IPS-18c (cell line): Measurements from ENCODE around the gene POLD3.

Experiments
- H3K4me3 ChIP-seq: 2 replicates; pipeline ENCODE4 v1.7.0; 2013; ENCODE audit warnings: low read depth, mild to moderate bottlenecking, low read length, moderate library complexity; ENCODE audit not compliant: insufficient read depth
- H3K9me3 ChIP-seq: one replicate; pipeline ENCODE4 v1.6.1; 2013; ENCODE audit warnings: mild to moderate bottlenecking, low read length, moderate library complexity; ENCODE audit not compliant: control insufficient read depth, insufficient read depth

POLD3 gene, protein sequence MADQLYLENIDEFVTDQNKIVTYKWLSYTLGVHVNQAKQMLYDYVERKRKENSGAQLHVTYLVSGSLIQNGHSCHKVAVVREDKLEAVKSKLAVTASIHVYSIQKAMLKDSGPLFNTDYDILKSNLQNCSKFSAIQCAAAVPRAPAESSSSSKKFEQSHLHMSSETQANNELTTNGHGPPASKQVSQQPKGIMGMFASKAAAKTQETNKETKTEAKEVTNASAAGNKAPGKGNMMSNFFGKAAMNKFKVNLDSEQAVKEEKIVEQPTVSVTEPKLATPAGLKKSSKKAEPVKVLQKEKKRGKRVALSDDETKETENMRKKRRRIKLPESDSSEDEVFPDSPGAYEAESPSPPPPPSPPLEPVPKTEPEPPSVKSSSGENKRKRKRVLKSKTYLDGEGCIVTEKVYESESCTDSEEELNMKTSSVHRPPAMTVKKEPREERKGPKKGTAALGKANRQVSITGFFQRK

DNA sequence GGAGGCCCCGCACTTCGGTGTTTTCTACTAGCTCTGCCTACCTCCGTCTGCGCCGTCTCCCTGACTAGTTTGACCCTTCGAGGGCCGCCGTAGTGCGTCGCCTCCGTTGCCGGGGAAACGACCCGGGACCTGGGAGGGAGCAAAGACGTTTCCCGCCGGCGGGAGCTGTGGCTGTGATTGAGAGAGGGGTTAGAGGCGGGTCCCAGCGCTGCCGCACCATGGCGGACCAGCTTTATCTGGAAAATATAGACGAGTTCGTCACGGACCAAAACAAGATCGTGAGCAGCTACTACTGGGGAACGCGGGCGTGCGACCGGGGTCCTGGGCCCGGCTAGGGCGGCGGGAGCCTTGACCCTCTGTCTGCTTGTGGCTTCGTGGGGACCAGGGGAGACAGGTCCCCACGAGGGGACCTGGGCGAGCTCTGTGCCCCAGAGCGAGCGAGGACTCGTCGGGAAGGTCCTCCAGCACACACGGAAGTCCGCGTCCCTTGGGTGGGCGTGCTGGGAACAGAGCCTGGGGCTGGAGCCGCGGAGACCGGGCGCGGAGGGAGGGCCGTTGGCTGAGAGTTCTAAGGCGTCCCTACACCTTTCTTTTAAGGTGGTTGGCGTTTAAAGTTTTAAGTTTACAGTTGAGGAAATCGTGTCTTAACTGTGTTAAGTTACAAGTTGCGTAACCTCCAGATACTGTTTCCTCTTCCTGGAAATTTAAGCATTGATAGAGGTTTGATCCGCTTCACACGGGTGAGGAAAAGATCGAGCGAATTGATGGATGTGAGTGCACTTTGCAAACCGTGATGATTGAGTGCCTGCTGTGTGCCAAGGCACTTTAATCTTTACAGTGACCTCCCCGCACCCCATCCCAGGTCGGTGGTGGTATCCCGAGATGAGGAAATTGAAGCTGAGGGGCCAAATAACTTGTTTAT lies at the start of gene POLD3:
POLD3 (plus strand) TSS at position 142 of the 922 bp plus-strand sequence; CDS start at position 219, 77 bp downstream.
- H3K4me3 ChIP-seq, result peak within 1 kb of the TSS; percentile 100
- peaks cover 4% of the 10 kb centered on the region for H3K9me3 ChIP-seq

DNA sequence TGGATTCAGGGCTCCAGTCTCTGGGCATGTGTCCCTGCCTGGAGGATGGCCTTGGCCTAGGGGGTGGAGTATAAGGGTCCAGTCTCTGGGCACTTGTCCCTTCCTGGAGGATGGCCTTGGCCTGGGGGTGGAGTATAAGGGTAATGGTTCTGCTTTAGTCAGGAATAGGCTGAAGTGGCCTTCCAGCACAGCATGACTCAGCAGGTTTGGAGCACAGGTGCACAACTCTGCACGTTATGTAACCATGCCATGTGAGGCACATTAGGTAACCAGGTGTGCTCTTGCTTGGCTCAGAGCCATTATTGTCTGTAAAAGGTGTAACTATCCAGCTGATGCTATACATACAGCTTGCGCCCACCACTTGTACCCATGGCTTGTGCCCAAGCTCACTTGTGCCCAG lies 48.4 kb upstream of the POLD3 start:
- Histone ChIP-seq H3K9me3 (peaks cover 13% of the 10 kb centered on the region), H3K4me3 (no peak overlapping the region)

DNA sequence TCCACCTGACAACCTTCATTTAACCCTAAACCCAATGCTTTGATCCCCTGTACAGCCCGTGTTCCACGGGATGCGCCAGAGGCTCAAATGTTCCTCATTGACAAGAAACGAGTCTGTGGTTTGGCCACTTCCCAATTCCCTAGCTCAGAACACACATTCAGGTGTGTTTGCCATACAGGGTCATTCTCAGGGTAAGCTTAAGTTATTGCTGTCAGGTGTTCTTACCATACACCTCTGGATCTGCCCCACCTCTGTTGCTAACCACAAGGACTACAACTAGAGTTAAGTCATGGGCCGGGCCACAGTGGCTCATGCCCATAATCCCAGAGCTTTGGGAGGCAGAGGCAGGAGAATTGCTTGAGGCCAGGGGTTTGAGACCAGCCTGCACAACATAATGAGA lies 45.6 kb upstream of the POLD3 start:
- peaks cover 11% of the 10 kb centered on the region for H3K9me3 ChIP-seq
- H3K4me3 ChIP-seq, result no peak overlapping the region

DNA sequence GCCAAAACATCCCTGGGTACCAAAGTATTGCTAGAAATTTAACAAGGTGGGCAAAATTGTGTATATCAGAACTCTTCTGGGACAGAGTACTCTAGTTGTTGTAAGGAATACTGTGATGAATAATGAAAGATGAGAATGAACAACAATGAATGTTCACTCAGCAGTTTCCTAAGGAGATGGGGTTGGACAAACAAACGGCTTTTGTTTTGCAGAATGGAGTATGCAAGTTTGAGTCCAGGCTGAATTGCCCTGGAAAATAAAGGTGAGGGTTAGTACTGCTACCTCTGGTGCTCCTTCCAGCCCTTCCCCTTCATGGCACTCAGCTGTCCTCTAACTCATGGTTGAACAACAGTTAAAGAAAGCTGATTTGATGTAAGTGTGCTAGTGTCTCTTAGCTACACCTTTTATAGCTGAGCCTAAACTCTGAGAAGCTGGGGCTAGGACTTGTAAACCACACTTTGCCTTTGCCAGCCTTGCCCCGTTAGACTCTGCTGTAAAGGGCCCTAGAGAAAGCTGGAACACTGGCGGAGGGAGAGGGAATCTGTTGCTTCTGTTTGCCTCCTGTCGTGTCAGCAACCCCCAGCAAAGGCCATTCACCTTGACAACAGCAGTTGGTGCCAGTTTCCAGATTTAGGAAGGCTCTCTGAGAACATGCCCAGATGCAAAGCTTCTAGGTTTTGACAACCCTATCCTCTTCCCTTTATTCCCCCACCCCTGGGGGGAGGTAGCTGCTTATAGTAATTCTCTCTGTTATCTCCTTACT lies 41.2 kb upstream of the POLD3 start:
- Histone ChIP-seq H3K9me3 (no peaks in the 10 kb centered on the region), H3K4me3 (no peak overlapping the region)

DNA sequence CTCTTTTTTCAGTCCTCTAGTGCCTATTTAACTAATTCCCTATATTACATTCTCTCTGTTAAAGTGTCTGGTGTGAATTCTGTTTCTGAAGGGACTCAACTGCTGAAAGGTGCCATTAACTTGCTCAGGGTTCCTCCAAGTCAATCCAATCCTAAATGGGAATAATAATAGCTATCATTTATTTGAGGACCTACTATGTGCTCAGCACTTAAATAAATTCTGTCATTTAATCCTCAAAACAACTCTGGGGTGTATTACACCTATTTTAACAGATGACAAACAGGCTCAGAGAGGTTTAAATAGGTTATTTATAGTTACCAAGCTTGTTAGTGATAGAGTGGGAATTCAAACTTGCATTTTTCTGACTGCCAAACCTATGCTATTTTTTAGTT lies 40.6 kb upstream of the POLD3 start:
- Histone ChIP-seq H3K4me3 (no peak overlapping the region), H3K9me3 (no peaks in the 10 kb centered on the region)

DNA sequence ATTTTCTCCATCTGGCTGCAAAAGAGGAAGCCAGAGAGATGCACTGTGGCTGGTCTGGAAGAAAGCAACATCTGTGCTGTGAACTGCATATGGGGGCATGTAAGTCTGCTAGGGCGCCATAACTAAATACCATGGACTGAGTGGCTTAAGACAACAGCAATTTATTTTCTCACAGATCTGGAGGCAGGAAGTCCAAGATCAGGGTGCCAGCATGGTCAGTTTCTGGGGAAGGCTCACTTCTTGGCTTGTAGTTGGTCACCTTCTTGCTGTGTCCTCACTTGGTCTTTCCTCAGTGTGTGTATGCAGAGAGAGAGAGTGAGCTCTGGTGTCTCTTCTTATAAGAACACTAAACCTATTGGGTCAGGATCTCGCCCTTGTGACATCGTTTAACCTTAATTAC lies 34.9 kb upstream of the POLD3 start:
- H3K4me3 ChIP-seq, result no peak overlapping the region
- no peaks in the 10 kb centered on the region for H3K9me3 ChIP-seq

DNA sequence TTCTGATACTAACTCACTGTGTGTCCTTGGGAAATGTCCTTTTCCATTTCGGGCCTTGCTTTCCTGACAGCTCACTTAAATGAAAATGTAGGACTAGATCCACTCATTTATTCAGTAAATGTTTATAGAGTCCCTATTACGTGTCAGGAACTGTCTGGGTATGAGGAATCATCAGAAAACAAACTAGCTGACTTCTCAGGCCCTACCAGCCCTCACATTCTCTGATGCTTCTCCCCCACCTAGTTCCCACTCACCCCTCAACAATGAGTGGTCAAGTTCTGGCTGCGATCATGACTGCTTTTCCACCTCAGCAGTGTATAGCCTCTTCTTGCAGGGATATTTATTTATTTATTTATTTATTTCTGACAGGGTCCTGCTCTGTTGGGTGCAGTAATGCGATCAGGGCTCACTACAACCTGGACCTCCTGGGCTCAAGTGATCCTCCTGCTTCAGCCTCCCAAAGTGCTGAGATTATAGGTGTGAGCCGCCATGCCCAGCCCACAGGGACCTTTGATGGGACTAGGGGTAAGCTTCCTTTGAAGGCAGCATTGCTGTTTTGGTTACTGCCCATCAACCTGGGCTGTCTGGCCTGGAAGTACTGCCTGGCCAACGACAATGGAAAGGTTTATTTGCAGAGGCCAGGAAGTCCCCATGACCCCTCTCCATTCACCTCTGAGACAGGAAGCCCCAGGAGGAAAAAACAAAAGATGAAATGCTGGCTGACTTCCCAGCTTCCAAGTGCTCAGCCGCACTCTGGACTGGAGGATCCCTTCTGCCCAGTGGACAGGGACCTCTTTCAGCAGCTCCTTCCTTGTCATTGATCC lies 33.1 kb upstream of the POLD3 start:
- H3K9me3 ChIP-seq, result no peaks in the 10 kb centered on the region
- no peak overlapping the region for H3K4me3 ChIP-seq

DNA sequence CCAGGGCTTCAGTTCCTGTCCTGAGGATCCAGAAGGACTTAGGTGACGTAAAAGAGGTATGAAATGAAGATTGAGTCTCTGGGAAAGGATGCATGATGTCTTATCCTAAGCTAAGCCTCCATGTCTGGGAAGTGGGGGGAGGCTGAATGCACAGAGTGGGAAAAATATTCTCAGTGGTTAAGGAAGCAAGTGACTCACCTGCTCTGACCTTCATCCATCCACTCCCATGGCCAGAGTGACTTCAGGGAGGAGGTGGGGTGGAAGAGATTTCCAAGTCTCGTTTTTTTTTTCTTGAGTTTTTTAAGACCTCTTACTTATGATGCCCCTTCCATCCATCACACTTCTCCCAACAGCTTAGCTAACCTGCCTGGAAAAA lies 32.5 kb upstream of the POLD3 start:
- H3K4me3 ChIP-seq, result no peak overlapping the region
- no peaks in the 10 kb centered on the region for H3K9me3 ChIP-seq

DNA sequence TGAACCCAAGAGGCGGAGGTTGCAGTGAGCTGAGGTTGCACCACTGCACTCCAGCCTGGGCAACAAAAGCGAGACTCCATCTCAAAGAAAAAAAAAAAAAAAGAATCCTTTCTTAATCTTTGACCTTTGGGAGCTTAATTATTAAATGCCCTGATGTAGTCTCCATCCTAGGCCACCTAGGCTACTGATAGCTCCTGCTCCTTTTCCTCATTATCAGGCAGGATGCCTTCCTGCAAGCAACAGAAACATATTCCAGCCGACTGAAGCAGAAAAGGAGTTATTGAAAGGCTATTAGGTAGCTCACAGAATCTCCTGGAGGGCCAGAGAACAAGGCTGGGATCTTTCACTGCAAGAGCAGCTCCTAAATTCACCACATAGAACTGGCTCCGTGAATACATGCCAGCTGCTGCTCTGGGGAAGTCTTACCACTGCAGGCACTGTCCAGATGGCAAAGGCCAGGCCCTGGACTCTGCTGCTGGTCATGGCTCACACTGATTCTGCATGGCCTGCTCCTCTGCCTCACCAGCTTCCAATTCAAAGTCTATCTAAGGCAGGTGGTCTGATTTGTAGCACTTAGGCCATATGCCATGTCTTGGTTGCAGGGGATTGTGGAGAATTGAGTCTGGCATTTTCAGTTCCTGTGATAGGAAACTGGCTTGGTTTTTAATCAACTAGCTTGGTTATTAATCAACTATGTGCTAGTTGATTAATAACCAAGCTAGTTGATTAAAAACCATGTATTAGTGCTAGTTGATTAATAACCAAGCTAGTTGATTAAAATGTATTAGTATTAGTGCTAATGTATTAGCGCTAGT lies 26.0 kb upstream of the POLD3 start:
- H3K9me3 ChIP-seq, result no peaks in the 10 kb centered on the region
- H3K4me3 ChIP-seq, result no peak overlapping the region

DNA sequence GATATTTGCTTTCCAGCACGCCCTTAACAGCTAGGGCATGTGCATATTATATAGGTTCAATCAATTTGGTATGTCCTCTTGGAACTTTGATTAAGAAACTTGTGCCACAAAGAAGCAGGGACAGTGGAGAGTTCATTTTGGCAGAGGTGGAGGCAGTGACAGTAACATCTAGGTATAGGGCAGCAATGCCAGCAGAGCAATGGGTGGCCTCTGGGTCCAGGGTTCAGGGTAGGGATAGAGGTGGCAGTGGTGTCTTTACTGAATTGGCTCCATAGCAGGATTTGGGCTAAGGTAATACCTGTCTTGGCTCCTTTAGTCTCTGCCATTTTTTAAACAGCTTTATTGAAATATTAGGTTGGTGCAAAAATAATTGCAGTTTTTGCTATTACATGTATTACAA lies 24.4 kb upstream of the POLD3 start:
- Histone ChIP-seq H3K9me3 (no peaks in the 10 kb centered on the region), H3K4me3 (no peak overlapping the region)

DNA sequence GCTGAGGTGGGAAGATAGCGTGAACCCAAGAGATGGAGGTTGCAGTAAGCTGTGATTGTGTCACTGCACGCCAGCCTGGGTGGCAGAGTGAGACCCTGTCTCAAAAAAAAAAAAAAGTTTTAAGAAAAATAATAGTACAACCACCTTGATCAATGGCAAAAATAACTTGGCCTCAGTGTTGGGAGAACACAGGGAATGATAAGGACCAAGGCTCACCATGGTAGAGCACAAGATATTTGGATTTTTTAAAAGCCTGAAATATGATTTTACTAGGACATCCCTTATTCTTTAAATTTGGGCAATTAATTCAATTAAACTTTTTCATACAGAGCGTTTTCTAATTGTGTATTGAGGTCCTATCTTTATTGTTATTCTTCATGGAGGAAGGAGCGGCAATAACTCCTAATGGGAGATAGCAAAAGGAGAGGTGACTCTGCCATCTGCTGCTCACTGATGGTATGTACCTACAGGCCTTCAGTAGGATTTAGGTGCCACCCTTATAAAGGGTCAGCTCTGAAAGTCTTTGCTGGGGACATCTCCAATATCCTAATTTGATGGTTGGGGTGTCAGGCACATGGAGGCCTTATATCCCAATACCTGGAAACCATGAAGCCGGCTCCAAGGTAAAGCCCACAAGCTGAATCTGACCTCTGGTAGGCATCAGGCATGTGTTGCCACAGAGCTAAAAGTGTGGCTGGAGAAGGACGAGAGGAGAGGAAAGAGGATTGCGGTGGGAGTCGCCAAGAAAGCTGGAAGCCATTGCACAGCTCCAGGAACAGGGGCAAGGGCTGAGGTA lies 21.9 kb upstream of the POLD3 start:
- H3K4me3 ChIP-seq, result no peak overlapping the region

DNA sequence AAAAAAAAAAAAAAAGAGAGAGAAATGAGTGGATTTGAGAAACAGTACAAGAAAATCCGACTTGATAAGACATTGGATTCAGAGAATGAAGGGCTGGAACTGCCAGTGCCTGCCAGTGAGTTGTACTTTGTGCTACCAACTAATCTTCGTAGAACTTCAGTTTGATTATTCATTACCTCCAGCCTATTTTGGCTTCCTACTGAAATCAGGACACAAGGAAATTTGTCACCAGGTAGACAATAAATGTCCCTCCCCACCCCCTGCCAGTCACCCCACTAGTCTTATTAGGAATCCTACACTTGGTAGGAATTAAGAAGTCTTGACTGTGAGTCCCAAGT lies 21.4 kb upstream of the POLD3 start:
- no peaks in the 10 kb centered on the region for H3K9me3 ChIP-seq
- no peak overlapping the region for H3K4me3 ChIP-seq

More for the DNA sequence above, 21.9 kb upstream of the POLD3 start:
- no peaks in the 10 kb centered on the region for H3K9me3 ChIP-seq

DNA sequence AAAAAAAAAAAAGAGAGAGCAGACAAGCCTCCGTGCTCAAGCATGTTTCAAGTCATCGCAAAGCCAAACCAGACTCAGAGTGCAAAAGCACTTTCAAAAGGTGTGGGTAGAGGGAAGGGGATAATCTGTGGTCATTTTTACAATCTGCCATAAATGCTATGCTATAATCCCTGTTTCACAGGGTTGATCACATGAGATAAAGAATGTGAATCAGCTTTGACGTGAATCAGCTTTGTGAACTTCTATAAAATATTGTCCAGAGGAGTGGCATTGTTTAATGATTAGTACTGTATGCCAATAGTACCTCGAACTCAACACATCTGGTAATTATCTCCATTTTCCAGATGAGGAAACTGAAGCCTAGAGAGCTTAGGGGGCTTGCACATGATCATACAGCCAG lies 20.0 kb upstream of the POLD3 start:
- H3K4me3 ChIP-seq, result no peak overlapping the region
- H3K9me3 ChIP-seq, result peaks cover 1% of the 10 kb centered on the region

DNA sequence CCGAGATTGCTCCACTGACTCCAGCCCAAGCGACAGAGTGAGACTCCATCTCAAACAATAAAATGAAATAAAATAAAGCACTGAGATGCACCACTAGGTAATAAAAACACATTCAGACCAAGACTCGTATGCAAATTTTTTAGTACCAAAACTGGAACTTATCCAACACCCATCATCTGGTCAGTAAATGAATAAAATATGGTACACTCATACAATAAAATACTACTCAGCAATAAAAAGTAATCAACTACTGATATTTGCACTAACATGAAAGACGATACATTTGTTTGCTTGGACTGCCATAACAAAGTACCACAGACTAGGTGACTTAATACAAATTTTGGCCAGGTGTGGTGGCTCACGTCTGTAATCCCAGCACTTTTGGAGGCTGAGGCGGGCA lies 17.8 kb upstream of the POLD3 start:
- Histone ChIP-seq H3K9me3 (peaks cover 2% of the 10 kb centered on the region), H3K4me3 (no peak overlapping the region)

DNA sequence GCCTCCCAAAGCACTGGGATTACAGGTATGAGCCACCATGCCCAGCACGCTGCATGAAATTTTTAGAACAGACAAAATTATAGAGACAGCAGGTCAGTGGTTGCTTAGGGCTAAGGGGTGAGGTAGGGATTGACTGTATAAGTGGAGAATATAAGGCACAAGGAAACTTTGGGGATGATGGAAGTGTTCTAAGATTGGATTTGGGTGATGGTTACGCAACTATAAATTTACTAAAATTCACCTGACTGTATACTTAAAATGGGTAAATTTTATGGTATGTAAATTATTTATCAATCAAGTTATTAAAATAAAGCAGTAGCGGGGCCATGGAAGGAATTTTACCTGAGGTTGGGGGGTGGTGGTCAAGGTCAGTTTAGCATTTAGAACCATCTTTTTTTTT lies 16.4 kb upstream of the POLD3 start:
- peaks cover 2% of the 10 kb centered on the region for H3K9me3 ChIP-seq
- H3K4me3 ChIP-seq, result no peak overlapping the region
